D341Med (cell line): ENCODE measurements around the gene EFNA2.
"Not testable (repeated sequence)": the region's sequence is repeated elsewhere in the genome, so short reads cannot be mapped to it uniquely, and the experiment has no call there.

ENCODE experiments used
- DNase-seq: peaks from one replicate; pipeline ENCODE4 v3.0.0; 2012; ENCODE audit warnings: low spot score

The EFNA2 gene

GRCh38 chr19:1285737-1286360 lies at the start of gene EFNA2:
Gene EFNA2, plus strand, starts transcription at chr19:1285873. Its CDS starts 296 bp downstream, at chr19:1286169.
- peak; percentile 83 for DNase-seq

GRCh38 chr19:1236576-1236975 lies 49.1 kb upstream of the EFNA2 start:
- DNase-seq: no peak

- no peak for DNase-seq
Observed at GRCh38 chr19:1237027-1237659, 48.5 kb upstream of the EFNA2 start.

- DNase-seq: peak; percentile 87
Observed at GRCh38 chr19:1237754-1238368, 47.8 kb upstream of the EFNA2 start, which contains the start of gene CBARP. Gene CBARP, minus strand, starts transcription at chr19:1238005. Its CDS starts 1,905 bp downstream, at chr19:1236100.

GRCh38 chr19:1238369-1239303 lies 47.0 kb upstream of the EFNA2 start:
- no peak for DNase-seq

- no peak for DNase-seq
Observed at GRCh38 chr19:1239420-1239795, 46.3 kb upstream of the EFNA2 start.

GRCh38 chr19:1239796-1240737 lies 45.6 kb upstream of the EFNA2 start:
- DNase-seq: peak; percentile 99

- DNase-seq: no peak
Observed at GRCh38 chr19:1240925-1241324, 44.7 kb upstream of the EFNA2 start.

- DNase-seq: peak; percentile 92
Observed at GRCh38 chr19:1241417-1242095, 44.1 kb upstream of the EFNA2 start, which contains the start of gene ATP5F1D. Gene ATP5F1D, plus strand, starts transcription at chr19:1241751. Its CDS starts 100 bp downstream, at chr19:1241851.

GRCh38 chr19:1243768-1244692 lies 41.6 kb upstream of the EFNA2 start:
- DNase-seq: peak; percentile 86

- no peak for DNase-seq
Observed at GRCh38 chr19:1244693-1245451, 40.8 kb upstream of the EFNA2 start.

- no peak for DNase-seq
Observed at GRCh38 chr19:1245494-1246264, 40.0 kb upstream of the EFNA2 start.

- not testable (repeated sequence) for DNase-seq
Observed at GRCh38 chr19:1246265-1247087, 39.2 kb upstream of the EFNA2 start.

GRCh38 chr19:1247748-1248138 lies 37.9 kb upstream of the EFNA2 start:
- no peak for DNase-seq

GRCh38 chr19:1248139-1248785 lies 37.4 kb upstream of the EFNA2 start, which contains the start of gene MIDN:
Gene MIDN, plus strand, starts transcription at chr19:1248583. Its CDS starts 1,714 bp downstream, at chr19:1250297.
- peak; percentile 80 for DNase-seq

- DNase-seq: peak; percentile 84
Observed at GRCh38 chr19:1248786-1249297, 36.8 kb upstream of the EFNA2 start.
